Measurements from ENCODE around the gene MOCS1.

DNA sequence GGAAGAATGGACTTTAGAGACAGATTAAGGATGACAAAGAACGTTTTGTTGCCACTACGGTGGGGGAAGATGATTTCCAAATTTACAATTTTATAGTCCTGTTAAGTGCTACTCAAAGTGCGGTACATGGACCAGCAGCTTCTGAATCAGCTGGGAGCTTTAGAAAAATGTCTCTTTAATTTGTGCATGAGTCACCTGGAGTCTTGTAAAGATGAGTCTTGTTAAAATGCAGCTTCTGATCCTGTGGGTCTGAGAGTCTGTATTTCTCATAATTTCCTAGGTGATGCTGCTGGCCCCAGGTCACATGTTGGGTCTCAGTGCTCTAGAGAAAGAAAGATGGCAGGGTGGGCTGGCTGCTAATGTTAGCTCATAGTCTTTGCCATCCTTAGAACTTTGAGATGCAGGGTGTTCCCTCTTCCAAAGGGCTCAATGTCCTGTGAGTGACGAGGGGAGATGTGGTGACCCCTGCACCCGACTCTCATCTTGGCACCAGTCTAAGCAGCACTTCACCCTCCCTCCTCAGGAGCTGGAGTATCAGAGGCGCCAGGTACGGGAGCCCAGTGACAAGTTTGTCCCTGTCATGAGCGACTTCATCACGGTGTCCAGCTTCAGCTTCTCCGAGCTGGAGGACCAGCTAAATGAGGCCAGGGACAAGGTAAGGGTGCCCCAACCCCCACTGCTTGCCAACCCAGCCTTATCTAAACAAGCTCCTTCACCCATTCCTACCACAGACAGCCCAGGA, 34.5 kb downstream of the MOCS1 start:
- TF ChIP-seq, protein P1, sequence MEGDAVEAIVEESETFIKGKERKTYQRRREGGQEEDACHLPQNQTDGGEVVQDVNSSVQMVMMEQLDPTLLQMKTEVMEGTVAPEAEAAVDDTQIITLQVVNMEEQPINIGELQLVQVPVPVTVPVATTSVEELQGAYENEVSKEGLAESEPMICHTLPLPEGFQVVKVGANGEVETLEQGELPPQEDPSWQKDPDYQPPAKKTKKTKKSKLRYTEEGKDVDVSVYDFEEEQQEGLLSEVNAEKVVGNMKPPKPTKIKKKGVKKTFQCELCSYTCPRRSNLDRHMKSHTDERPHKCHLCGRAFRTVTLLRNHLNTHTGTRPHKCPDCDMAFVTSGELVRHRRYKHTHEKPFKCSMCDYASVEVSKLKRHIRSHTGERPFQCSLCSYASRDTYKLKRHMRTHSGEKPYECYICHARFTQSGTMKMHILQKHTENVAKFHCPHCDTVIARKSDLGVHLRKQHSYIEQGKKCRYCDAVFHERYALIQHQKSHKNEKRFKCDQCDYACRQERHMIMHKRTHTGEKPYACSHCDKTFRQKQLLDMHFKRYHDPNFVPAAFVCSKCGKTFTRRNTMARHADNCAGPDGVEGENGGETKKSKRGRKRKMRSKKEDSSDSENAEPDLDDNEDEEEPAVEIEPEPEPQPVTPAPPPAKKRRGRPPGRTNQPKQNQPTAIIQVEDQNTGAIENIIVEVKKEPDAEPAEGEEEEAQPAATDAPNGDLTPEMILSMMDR (IDR thresholded peaks at IDR 0.05), result no peak
- no peak for TF ChIP-seq POLR2A (IDR thresholded peaks at IDR 0.05)
